Esophagus muscularis mucosa (tissue), 4 donors: ENCODE results near the gene RNF125. TPM values are rescaled to one million over a fixed set of nuclear protein-coding genes. Genes with fewer than 3 reads are reported as not detected.
A peak's percentile ranks its signal among the peaks of the same experiment; 100 is the strongest.
"Not testable (repeated sequence)": the region's sequence is repeated elsewhere in the genome, so short reads cannot be mapped to it uniquely, and the experiment has no call there.

Experiments
- DNase-seq: peaks from one replicate; pipeline ENCODE4 v3.0.0-alpha.2; 2017; ENCODE audit errors: extremely low spot score
- H3K27ac ChIP-seq, 4 donors: fragments of 200-600 bp; sonication (generic); replicated peaks in 1 of 4; 1 replicate in 3 of 4; 2 replicates in 1 of 4; pipeline ENCODE4 v1.5.1; 2016 to 2019; ENCODE audit warnings: mild to moderate bottlenecking in 1 of 4
- H3K27me3 ChIP-seq, 4 donors: fragments of 200-600 bp; sonication (generic); one replicate each; pipeline versions ENCODE4 v1.5.1 to v1.6.0; 2016 to 2019
- H3K36me3 ChIP-seq, 4 donors: fragments of 200-600 bp; sonication (generic); one replicate each; pipeline ENCODE4 v1.5.1; 2016 to 2019
- H3K4me1 ChIP-seq, 4 donors: fragments of 200-600 bp; sonication (generic); one replicate each; pipeline ENCODE4 v1.5.1; 2016 to 2019
- H3K4me3 ChIP-seq, 4 donors: fragments of 200-600 bp; sonication (generic); 1 replicate in 2 of 4; 2 replicates in 2 of 4; pipeline ENCODE4 v1.5.1; 2016 to 2019; ENCODE audit warnings: mild to moderate bottlenecking in 4 of 4, moderate library complexity in 1 of 4
- H3K9me3 ChIP-seq, 4 donors: fragments of 200-600 bp; sonication (generic); 1 replicate in 3 of 4; 2 replicates in 1 of 4; pipeline ENCODE4 v1.5.1; 2016 to 2019
- CTCF ChIP-seq, 3 experiments: fragments of 200-600 bp in 2 of 3; fragments of 450-650 bp in 1 of 3; sonication (generic) in 2 of 3; IDR thresholded peaks; one replicate each; pipeline ENCODE4 v1.5.1; 2017 to 2019; ENCODE audit warnings: antibody characterized with exemption in 3 of 3, mild to moderate bottlenecking in 2 of 3, moderate library complexity in 1 of 3
- EP300 ChIP-seq: sonication (generic); formaldehyde crosslinking; IDR thresholded peaks from one replicate; pipeline ENCODE4 v1.6.1; 2017; ENCODE audit warnings: antibody characterized with exemption
- POLR2A ChIP-seq: fragments of 450-650 bp; IDR thresholded peaks from one replicate; pipeline ENCODE4 v1.6.1; 2017; ENCODE audit warnings: antibody characterized with exemption, moderate library complexity, mild to moderate bottlenecking, low read depth
- POLR2AphosphoS5 ChIP-seq, 2 donors: sonication (generic); formaldehyde crosslinking; IDR thresholded peaks; one replicate each; pipeline ENCODE4 v1.6.1; 2017; ENCODE audit warnings: antibody characterized with exemption in 2 of 2
- WGBS: methylation state at CpG from one replicate; pipeline ENCODE4 v1.1.5; 2018; 5-methylcytosine and 5-hydroxymethylcytosine counted together
- intact Hi-C: fragments of 100-400 bp; cut with DNase I; formaldehyde crosslinking; loops from one replicate; pipeline ENCODE4 v1.15.1; 2023
- total RNA-seq, 4 donors: library from RNA; depleted of rRNA; stranded (reverse); fragments of >200 nt; gene quantifications; one replicate each; pipeline versions ENCODE4 v1.1.0 to v1.2.1, GENCODE V29; 2016

The RNF125 gene
- total RNA-seq, 4 donors from 2014 or later: 3.3 to 5.2 (median 4.3) TPM

GRCh38 chr18:32010124-32010721, 8.4 kb upstream of the RNF125 start:
- Histone ChIP-seq H3K27me3 (peaks cover 0 to under 1% (median 0%) of the 10 kb centered on the region in 4 donors), H3K27ac (no peak overlapping the region), H3K9me3 (no peaks in the 10 kb centered on the region), H3K4me1 (no peaks in the 10 kb centered on the region), H3K36me3 (no peaks in the 10 kb centered on the region), H3K4me3 (no peak overlapping the region)
- 89% methylated on average over 5 of the region's 5 CpGs for WGBS
- no peak for TF ChIP-seq POLR2AphosphoS5 (IDR thresholded peaks at IDR 0.05)
- no peak for TF ChIP-seq CTCF (IDR thresholded peaks at IDR 0.05)
- no peak for TF ChIP-seq POLR2A
- TF ChIP-seq EP300: no peak
- intact Hi-C loops: no loop called here
- DNase-seq: no peak

GRCh38 chr18:32011193-32011592, 7.4 kb upstream of the RNF125 start:
- no peak for TF ChIP-seq POLR2A
- no peak for TF ChIP-seq EP300
- no peak for TF ChIP-seq POLR2AphosphoS5 (IDR thresholded peaks at IDR 0.05)
- no peak for TF ChIP-seq CTCF (IDR thresholded peaks at IDR 0.05)
- Histone ChIP-seq H3K9me3 (no peaks in the 10 kb centered on the region), H3K36me3 (no peaks in the 10 kb centered on the region), H3K27ac (no peak overlapping the region), H3K27me3 (peaks cover 0 to 6% (median 0%) of the 10 kb centered on the region in 4 donors), H3K4me3 (no peak overlapping the region), H3K4me1 (no peaks in the 10 kb centered on the region)
- DNase-seq: no peak
- intact Hi-C loops: no loop called here
- WGBS: 93% methylated on average over 3 of the region's 3 CpGs

- 5% methylated on average over 19 of the region's 31 CpGs for WGBS
- Histone ChIP-seq H3K27me3 (peaks cover 0 to 6% (median 0%) of the 10 kb centered on the region in 4 donors), H3K9me3 (no peaks in the 10 kb centered on the region), H3K36me3 (no peaks in the 10 kb centered on the region), H3K4me3 (peak overlapping the region; percentile 54 to 64 (median 60)), H3K4me1 (peaks cover 5 to 26% (median 23%) of the 10 kb centered on the region in 4 donors), H3K27ac (peak overlapping the region; percentile 54 to 78 (median 62))
- intact Hi-C loops: no loop called here
- TF ChIP-seq POLR2A (no peak), POLR2AphosphoS5 (IDR thresholded peaks at IDR 0.05) (no peak), EP300 (no peak), CTCF (IDR thresholded peaks at IDR 0.05) (no peak)
- no peak for DNase-seq
These were observed 775 bp downstream of the RNF125 start for GRCh38 chr18:32019251-32019948.

- WGBS: 56% methylated on average over 14 of the region's 14 CpGs
- H3K9me3 ChIP-seq, H3K36me3 ChIP-seq, intact Hi-C loops, H3K27me3 ChIP-seq, DNase-seq: not testable (repeated sequence)
- peaks cover 5 to 26% (median 23%) of the 10 kb centered on the region in 4 donors for H3K4me1 ChIP-seq
- peak overlapping the region; percentile 54 to 64 (median 60) for H3K4me3 ChIP-seq
- peak overlapping the region in 2 of 4 donors; percentile 57 to 67 for H3K27ac ChIP-seq
These were observed 1.5 kb downstream of the RNF125 start for GRCh38 chr18:32019949-32020625.

- H3K4me1 ChIP-seq: peaks cover 9 to 30% (median 25%) of the 10 kb centered on the region in 4 donors
- H3K27me3 ChIP-seq: no peaks in the 10 kb centered on the region
- no peak overlapping the region for H3K27ac ChIP-seq
- H3K4me3 ChIP-seq: no peak overlapping the region
- H3K9me3 ChIP-seq: no peaks in the 10 kb centered on the region
- WGBS: 68% methylated on average over 2 of the region's 2 CpGs
- TF ChIP-seq CTCF (IDR thresholded peaks at IDR 0.05) (no peak), POLR2A (no peak), EP300 (no peak), POLR2AphosphoS5 (IDR thresholded peaks at IDR 0.05) (no peak)
- no peak for DNase-seq
- H3K36me3 ChIP-seq: no peaks in the 10 kb centered on the region
- intact Hi-C loops: no loop called here
These were observed 3.3 kb downstream of the RNF125 start for GRCh38 chr18:32021756-32022564.
